ENCODE results near the gene HMX1. TPM values are rescaled to one million over a fixed set of nuclear protein-coding genes. Genes with fewer than 3 reads are reported as not detected.

Gene HMX1
- total RNA-seq, 1 experiment from 2014 or later = not detected

- no peaks in the 10 kb centered on the region for H4K20me1 ChIP-seq (ENCODE audit: low read length)
- no peaks in the 10 kb centered on the region for H3K9me3 ChIP-seq (ENCODE audit: low read length)
- H3K4me2 ChIP-seq (ENCODE audit: low read length) = no peak overlapping the region
- no peak overlapping the region for H3K4me3 ChIP-seq (ENCODE audit: low read length)
- BruUV-seq (replicated peaks) = no TSS peak
- H3K36me3 ChIP-seq (ENCODE audit: low read depth, low read length) = no peaks in the 10 kb centered on the region
- TF ChIP-seq EZH2phosphoT487 (IDR thresholded peaks at IDR 0.05; ENCODE audit: borderline replicate concordance, low read length) (no peak), CTCF (conservative IDR thresholded peaks at IDR 0.05; ENCODE audit: low read depth, low read length) (no peak), EZH2 (IDR thresholded peaks at IDR 0.05; ENCODE audit: low read length, unreplicated experiment) (no peak)
- H3K9ac ChIP-seq (ENCODE audit: low read length) = no peak overlapping the region
- ATAC-seq (no peak), DNase-seq (no peak)
- no peaks in the 10 kb centered on the region for H3F3A ChIP-seq (ENCODE audit: low read length, unreplicated experiment)
- H3K79me2 ChIP-seq (ENCODE audit: low read length) = no peaks in the 10 kb centered on the region
- H3K4me1 ChIP-seq (ENCODE audit: insufficient read depth, low read length) = no peaks in the 10 kb centered on the region
- H2AFZ ChIP-seq (ENCODE audit: low read length) = no peak overlapping the region
- peaks cover 63% of the 10 kb centered on the region for H3K27me3 ChIP-seq (ENCODE audit: low read length)
- intact Hi-C loops (cut with micrococcal nuclease) = no loop called here
- H3K9me2 ChIP-seq (replicated peaks; ENCODE audit: low read length) = no peaks in the 10 kb centered on the region
- H3K27ac ChIP-seq (ENCODE audit: low read length) = no peak overlapping the region
- CTCF ChIA-PET = no interaction called here
- POLR2A ChIA-PET (ENCODE audit: unreplicated experiment) = no interaction called here
These were observed 20.8 kb downstream of the HMX1 start for GRCh38 chr4:8850830-8851188.

GRCh38 chr4:8850074-8850829, 21.4 kb downstream of the HMX1 start:
- H3K4me1 ChIP-seq (ENCODE audit: insufficient read depth, low read length) = no peaks in the 10 kb centered on the region
- no peaks in the 10 kb centered on the region for H3K79me2 ChIP-seq (ENCODE audit: low read length)
- no peaks in the 10 kb centered on the region for H3K36me3 ChIP-seq (ENCODE audit: low read depth, low read length)
- no peaks in the 10 kb centered on the region for H3K9me3 ChIP-seq (ENCODE audit: low read length)
- ATAC-seq (no peak), DNase-seq (no peak)
- no peak overlapping the region for H3K4me3 ChIP-seq (ENCODE audit: low read length)
- H2AFZ ChIP-seq (ENCODE audit: low read length) = no peak overlapping the region
- no peaks in the 10 kb centered on the region for H4K20me1 ChIP-seq (ENCODE audit: low read length)
- no peaks in the 10 kb centered on the region for H3K9me2 ChIP-seq (replicated peaks; ENCODE audit: low read length)
- TF ChIP-seq EZH2 (IDR thresholded peaks at IDR 0.05; ENCODE audit: low read length, unreplicated experiment) = no peak
- no peak for TF ChIP-seq EZH2phosphoT487 (IDR thresholded peaks at IDR 0.05; ENCODE audit: borderline replicate concordance, low read length)
- no peak for TF ChIP-seq CTCF (conservative IDR thresholded peaks at IDR 0.05; ENCODE audit: low read depth, low read length)
- POLR2A ChIA-PET (ENCODE audit: unreplicated experiment) = no interaction called here
- intact Hi-C loops (cut with micrococcal nuclease) = no loop called here
- BruUV-seq (replicated peaks) = no TSS peak
- peaks cover 57% of the 10 kb centered on the region for H3K27me3 ChIP-seq (ENCODE audit: low read length)
- no peak overlapping the region for H3K4me2 ChIP-seq (ENCODE audit: low read length)
- H3F3A ChIP-seq (ENCODE audit: low read length, unreplicated experiment) = no peaks in the 10 kb centered on the region
- no peak overlapping the region for H3K27ac ChIP-seq (ENCODE audit: low read length)
- CTCF ChIA-PET = no interaction called here
- H3K9ac ChIP-seq (ENCODE audit: low read length) = no peak overlapping the region

- no TSS peak for BruUV-seq (replicated peaks)
These were observed 22.2 kb downstream of the HMX1 start for GRCh38 chr4:8849266-8850073.

More at GRCh38 chr4:8849266-8850073, 22.2 kb downstream of the HMX1 start:
- H3K4me2 ChIP-seq (ENCODE audit: low read length) = no peak overlapping the region
- CTCF ChIA-PET = no interaction called here
- H3K36me3 ChIP-seq (ENCODE audit: low read depth, low read length) = no peaks in the 10 kb centered on the region
- H3K27me3 ChIP-seq (ENCODE audit: low read length) = peaks cover 49% of the 10 kb centered on the region
- H3K9ac ChIP-seq (ENCODE audit: low read length) = no peak overlapping the region
- TF ChIP-seq CTCF (conservative IDR thresholded peaks at IDR 0.05; ENCODE audit: low read depth, low read length) (no peak), EZH2 (IDR thresholded peaks at IDR 0.05; ENCODE audit: low read length, unreplicated experiment) (no peak), EZH2phosphoT487 (IDR thresholded peaks at IDR 0.05; ENCODE audit: borderline replicate concordance, low read length) (no peak)
- H3F3A ChIP-seq (ENCODE audit: low read length, unreplicated experiment) = no peaks in the 10 kb centered on the region
- H3K4me1 ChIP-seq (ENCODE audit: insufficient read depth, low read length) = no peaks in the 10 kb centered on the region
- H3K9me3 ChIP-seq (ENCODE audit: low read length) = no peaks in the 10 kb centered on the region
- DNase-seq (no peak), ATAC-seq (no peak)
- H3K27ac ChIP-seq (ENCODE audit: low read length) = no peak overlapping the region
- intact Hi-C loops (cut with micrococcal nuclease) = no loop called here
- no peaks in the 10 kb centered on the region for H3K9me2 ChIP-seq (replicated peaks; ENCODE audit: low read length)
- POLR2A ChIA-PET (ENCODE audit: unreplicated experiment) = no interaction called here
- no peak overlapping the region for H3K4me3 ChIP-seq (ENCODE audit: low read length)
- H3K79me2 ChIP-seq (ENCODE audit: low read length) = no peaks in the 10 kb centered on the region
- no peaks in the 10 kb centered on the region for H4K20me1 ChIP-seq (ENCODE audit: low read length)
- H2AFZ ChIP-seq (ENCODE audit: low read length) = no peak overlapping the region
